Neuronal stem cell (in vitro differentiated cells): ENCODE data around the gene TBC1D19.

Experiments
- DNase-seq: peaks from one replicate; pipeline ENCODE4 v3.0.0-alpha.2; 2013; ENCODE audit warnings: low spot score
- H2AFZ ChIP-seq: one replicate; pipeline ENCODE4 v1.6.1; 2013; ENCODE audit warnings: mild to moderate bottlenecking, low read length, inconsistent platforms
- H2AK5ac ChIP-seq: 2 replicates; pipeline ENCODE4 v1.6.1; 2013; ENCODE audit warnings: low read depth, mild to moderate bottlenecking, inconsistent platforms, low read length, moderate library complexity, mixed read lengths
- H2BK120ac ChIP-seq: 2 replicates; pipeline ENCODE4 v1.6.1; 2013; ENCODE audit warnings: low read depth, mild to moderate bottlenecking, inconsistent platforms, low read length, moderate library complexity, mixed read lengths
- H2BK12ac ChIP-seq: one replicate; pipeline ENCODE4 v1.6.1; 2013; ENCODE audit warnings: low read length, inconsistent platforms
- H2BK15ac ChIP-seq: 2 replicates; pipeline ENCODE4 v1.6.1; 2013; ENCODE audit warnings: mild to moderate bottlenecking, low read length, inconsistent platforms, mixed read lengths
- H2BK5ac ChIP-seq: one replicate; pipeline ENCODE4 v1.6.1; 2013; ENCODE audit warnings: inconsistent platforms, mild to moderate bottlenecking, low read length, moderate library complexity
- H3K14ac ChIP-seq: one replicate; pipeline ENCODE4 v1.6.1; 2013; ENCODE audit warnings: low read length, inconsistent platforms
- H3K18ac ChIP-seq: 2 replicates; pipeline ENCODE4 v1.6.1; 2013; ENCODE audit warnings: low read length, inconsistent platforms
- H3K23ac ChIP-seq: 2 replicates; pipeline ENCODE4 v1.6.1; 2013; ENCODE audit warnings: low read depth, mild to moderate bottlenecking, mixed read lengths, low read length, inconsistent platforms; ENCODE audit not compliant: poor library complexity
- H3K27ac ChIP-seq: replicated peaks from 3 replicates; pipeline ENCODE4 v1.5.1; 2013; ENCODE audit warnings: low read length, inconsistent platforms
- H3K27me3 ChIP-seq, 3 experiments: 2 replicates each; pipeline ENCODE4 v1.6.1; 2013; ENCODE audit warnings: low read length in 3 of 3, mild to moderate bottlenecking in 2 of 3, inconsistent platforms in 1 of 3, low read depth in 1 of 3, mixed read lengths in 1 of 3, moderate library complexity in 1 of 3; ENCODE audit not compliant: control insufficient read depth in 3 of 3, insufficient read depth in 3 of 3
- H3K36me3 ChIP-seq, 2 donors: replicated peaks in 1 of 2; 2 replicates each; pipeline ENCODE4 v1.6.1; 2013; ENCODE audit warnings: low read length in 2 of 2; ENCODE audit not compliant: control insufficient read depth in 2 of 2, insufficient read depth in 2 of 2
- H3K4ac ChIP-seq: 2 replicates; pipeline ENCODE4 v1.6.1; 2013; ENCODE audit warnings: inconsistent platforms, mild to moderate bottlenecking, low read length, moderate library complexity
- H3K4me1 ChIP-seq, 2 donors: 1 replicate in 1 of 2; 2 replicates in 1 of 2; pipeline ENCODE4 v1.6.1; 2013; ENCODE audit warnings: low read length in 2 of 2, low read depth in 1 of 2; ENCODE audit not compliant: control insufficient read depth in 2 of 2, insufficient read depth in 1 of 2
- H3K4me2 ChIP-seq: one replicate; pipeline ENCODE4 v1.6.1; 2013; ENCODE audit warnings: mild to moderate bottlenecking, low read length, inconsistent platforms; ENCODE audit not compliant: insufficient read depth, poor library complexity, severe bottlenecking
- H3K4me3 ChIP-seq, 2 donors: 2 replicates each; pipeline ENCODE4 v1.5.1; 2013; ENCODE audit warnings: low read length in 2 of 2, mild to moderate bottlenecking in 2 of 2, inconsistent platforms in 1 of 2, moderate library complexity in 1 of 2
- H3K79me1 ChIP-seq: one replicate; pipeline ENCODE4 v1.6.1; 2013; ENCODE audit warnings: low read depth, mild to moderate bottlenecking, inconsistent platforms, low read length, moderate library complexity
- H3K9ac ChIP-seq: one replicate; pipeline ENCODE4 v1.6.1; 2013; ENCODE audit warnings: mild to moderate bottlenecking, low read depth, low read length, inconsistent platforms; ENCODE audit not compliant: poor library complexity
- H3K9me3 ChIP-seq, 2 donors: replicated peaks in 1 of 2; 2 replicates each; pipeline versions ENCODE3 to v1.6.1; 2013; ENCODE audit warnings: low read length in 2 of 2, mild to moderate bottlenecking in 2 of 2, inconsistent platforms in 1 of 2, low read depth in 1 of 2, mixed read lengths in 1 of 2, moderate library complexity in 1 of 2; ENCODE audit not compliant: control insufficient read depth in 2 of 2, insufficient read depth in 1 of 2
- H4K8ac ChIP-seq: one replicate; pipeline ENCODE4 v1.6.1; 2013; ENCODE audit warnings: low read depth, mild to moderate bottlenecking, inconsistent platforms, low read length, moderate library complexity
- H4K91ac ChIP-seq: one replicate; pipeline ENCODE4 v1.6.1; 2013; ENCODE audit warnings: low read length, low read depth, mild to moderate bottlenecking, inconsistent platforms; ENCODE audit not compliant: poor library complexity
- WGBS, 2 donors: extraction: QIAGEN DNeasy Blood & Tissue Kit; methylation state at CpG; one replicate each; pipeline ENCODE4 v1.1.7; 2013; ENCODE audit warnings: missing lambda C conversion rate in 2 of 2, mixed read lengths in 1 of 2; ENCODE audit not compliant: insufficient read length in 2 of 2, insufficient replicate concordance in 1 of 2; ENCODE audit errors: extremely low coverage in 2 of 2; 5-methylcytosine and 5-hydroxymethylcytosine counted together

The TBC1D19 gene

DNA sequence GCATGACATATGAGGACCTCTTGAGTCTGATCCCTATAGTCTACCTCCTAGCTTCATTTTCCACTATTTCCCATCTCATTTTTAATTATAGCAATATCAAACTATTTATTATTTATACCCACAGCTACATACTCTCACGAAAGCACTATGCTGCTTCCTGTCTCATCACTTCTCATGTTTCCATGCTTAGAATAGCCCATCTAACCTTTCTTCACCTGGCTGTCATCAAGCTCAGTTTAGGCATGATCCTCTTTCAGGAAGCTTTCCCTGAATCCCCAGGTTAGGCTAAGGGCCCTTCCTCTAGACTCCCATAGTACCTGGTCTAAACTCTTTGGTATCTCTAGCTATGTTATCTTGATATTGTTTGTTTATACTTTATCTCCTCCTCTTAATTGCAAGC lies 137.8 kb downstream of the TBC1D19 start:
- H3K23ac ChIP-seq, result no peak overlapping the region

DNA sequence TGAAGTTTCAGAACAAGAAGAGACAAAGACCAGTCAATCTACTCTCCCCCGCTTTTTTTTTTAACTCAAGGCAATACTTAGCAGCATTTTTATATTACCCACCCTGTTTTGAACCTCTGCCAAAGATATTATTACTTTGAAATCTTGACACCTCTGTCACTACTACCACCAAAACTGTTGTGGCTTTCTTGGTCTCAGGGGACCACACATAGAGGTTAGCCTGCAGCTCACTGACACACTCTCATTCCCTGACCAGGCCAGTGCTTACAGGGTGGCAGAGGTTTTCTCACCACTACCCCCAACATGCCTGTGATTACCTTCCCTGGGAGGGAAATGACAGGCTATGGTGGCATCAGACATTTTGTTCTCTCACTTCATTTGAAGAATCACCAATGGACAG lies 139.3 kb downstream of the TBC1D19 start:
- Histone ChIP-seq H3K9me3 (no peaks in the 10 kb centered on the region), H3K18ac (no peak overlapping the region), H4K91ac (no peak overlapping the region), H3K14ac (no peak overlapping the region), H2AFZ (no peak overlapping the region), H3K4me3 (no peak overlapping the region), H3K9ac (no peak overlapping the region), H3K4me2 (no peak overlapping the region), H3K79me1 (no peaks in the 10 kb centered on the region), H2AK5ac (no peak overlapping the region), H3K36me3 (peaks cover 0 to 4% of the 10 kb centered on the region in 2 donors), H2BK5ac (no peak overlapping the region), H2BK120ac (no peak overlapping the region), H3K4ac (no peak overlapping the region), H3K27me3 (no peaks in the 10 kb centered on the region), H3K27ac (no peak overlapping the region), H4K8ac (no peak overlapping the region), H3K23ac (no peak overlapping the region), H3K4me1 (no peaks in the 10 kb centered on the region), H2BK12ac (no peak overlapping the region), H2BK15ac (no peak overlapping the region)
- DNase-seq, result no peak
- WGBS, 2 donors, result no CpG with 5 or more reads among the region's 1 CpG

More for the DNA sequence above, 137.8 kb downstream of the TBC1D19 start:
- H3K4me1 ChIP-seq, result no peaks in the 10 kb centered on the region
- H3K18ac ChIP-seq, result no peak overlapping the region
- peaks cover 0 to 4% of the 10 kb centered on the region in 2 donors for H3K36me3 ChIP-seq
- no peak overlapping the region for H2BK15ac ChIP-seq
- H2BK120ac ChIP-seq, result no peak overlapping the region
- no peaks in the 10 kb centered on the region for H3K79me1 ChIP-seq
- 100% methylated on average over 1 of the region's 1 CpG; no CpG with 5 or more reads in 1 of the 2 donors for WGBS, 2 donors
- no peak overlapping the region for H3K4ac ChIP-seq
- no peak overlapping the region for H3K14ac ChIP-seq
- no peak overlapping the region for H4K91ac ChIP-seq
- H3K4me3 ChIP-seq, result no peak overlapping the region
- H2BK12ac ChIP-seq, result no peak overlapping the region
- H2AFZ ChIP-seq, result no peak overlapping the region
- H3K27ac ChIP-seq, result no peak overlapping the region
- no peaks in the 10 kb centered on the region for H3K9me3 ChIP-seq
- H4K8ac ChIP-seq, result no peak overlapping the region
- H3K9ac ChIP-seq, result no peak overlapping the region
- H3K4me2 ChIP-seq, result no peak overlapping the region
- no peaks in the 10 kb centered on the region for H3K27me3 ChIP-seq
- no peak overlapping the region for H2AK5ac ChIP-seq
- no peak overlapping the region for H2BK5ac ChIP-seq
- DNase-seq, result no peak

DNA sequence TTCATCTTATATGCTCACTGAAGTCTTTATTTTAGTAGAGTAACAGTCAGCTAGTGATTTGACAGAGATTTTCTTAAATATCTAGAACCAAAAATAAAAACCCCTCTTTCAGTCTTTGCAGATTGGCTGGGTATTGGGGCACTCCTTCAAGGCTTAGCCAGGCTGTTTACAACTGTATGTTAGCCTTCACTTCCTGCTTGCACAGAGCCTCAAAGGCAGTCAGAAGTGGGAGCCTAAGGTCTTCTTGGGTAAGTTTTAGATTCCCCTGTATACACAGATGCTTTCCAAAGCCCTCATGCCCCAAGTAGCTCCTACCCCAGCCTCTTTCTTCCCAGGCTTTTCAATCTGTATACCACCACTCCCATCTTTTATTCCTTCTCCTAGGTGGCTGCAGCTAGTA lies 140.7 kb downstream of the TBC1D19 start:
- H2BK15ac ChIP-seq, result no peak overlapping the region
- H3K14ac ChIP-seq, result no peak overlapping the region
- H3K4me2 ChIP-seq, result no peak overlapping the region
- no peak overlapping the region for H4K91ac ChIP-seq
- DNase-seq, result no peak
- no peaks in the 10 kb centered on the region for H3K4me1 ChIP-seq
- no peak overlapping the region for H2BK12ac ChIP-seq
- no peak overlapping the region for H2BK120ac ChIP-seq
- peaks cover 0 to 4% of the 10 kb centered on the region in 2 donors for H3K36me3 ChIP-seq
- no peak overlapping the region for H2AFZ ChIP-seq
- no peak overlapping the region for H2AK5ac ChIP-seq
- H2BK5ac ChIP-seq, result no peak overlapping the region
- H3K27me3 ChIP-seq, result no peaks in the 10 kb centered on the region
- no peak overlapping the region for H3K23ac ChIP-seq
- H3K4me3 ChIP-seq, result no peak overlapping the region
- no peak overlapping the region for H3K18ac ChIP-seq
- H3K79me1 ChIP-seq, result no peaks in the 10 kb centered on the region
- H4K8ac ChIP-seq, result no peak overlapping the region
- H3K4ac ChIP-seq, result no peak overlapping the region
- H3K27ac ChIP-seq, result no peak overlapping the region
- H3K9me3 ChIP-seq, result no peaks in the 10 kb centered on the region
- H3K9ac ChIP-seq, result no peak overlapping the region

DNA sequence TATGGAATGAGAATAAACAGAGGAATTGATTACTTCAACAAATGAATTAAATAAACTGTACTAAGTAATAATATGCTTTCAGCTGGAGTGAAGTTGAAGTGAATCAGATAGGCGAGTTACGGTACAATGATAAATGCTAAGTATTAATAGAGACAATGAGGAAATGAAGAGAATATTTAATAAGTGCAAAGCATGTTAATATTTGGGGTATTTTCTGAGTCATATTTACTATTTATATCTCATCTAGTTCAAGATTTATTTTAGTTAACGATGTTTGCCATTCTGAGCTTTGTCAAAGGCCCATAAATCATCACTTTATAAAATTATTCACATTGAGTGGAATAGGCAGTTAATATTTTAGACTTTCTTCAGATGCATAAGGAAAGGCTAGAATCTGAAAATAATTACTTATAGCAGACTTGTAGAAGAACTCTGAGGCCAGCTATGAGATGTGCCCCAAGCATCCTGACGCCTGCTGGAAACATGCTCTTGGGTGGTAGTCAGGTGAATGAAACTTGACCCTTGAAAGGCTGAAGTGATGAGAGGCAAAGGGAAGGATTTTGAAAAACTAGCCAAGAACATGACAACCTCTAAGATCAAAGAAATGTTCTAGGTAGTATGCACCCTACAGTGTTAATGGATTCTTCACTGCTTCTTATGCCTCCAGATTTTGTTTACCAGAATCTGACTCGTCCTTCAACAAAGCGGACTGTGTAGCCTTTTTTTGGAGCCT lies 142.9 kb downstream of the TBC1D19 start:
- Histone ChIP-seq H2BK12ac (no peak overlapping the region), H3K36me3 (peaks cover 0 to 4% of the 10 kb centered on the region in 2 donors), H3K4me2 (no peak overlapping the region), H3K23ac (no peak overlapping the region), H3K27me3 (no peaks in the 10 kb centered on the region), H3K14ac (no peak overlapping the region), H2AFZ (no peak overlapping the region), H3K4ac (no peak overlapping the region), H3K79me1 (no peaks in the 10 kb centered on the region), H2BK15ac (no peak overlapping the region), H3K4me3 (no peak overlapping the region), H3K27ac (no peak overlapping the region), H3K4me1 (no peaks in the 10 kb centered on the region), H2AK5ac (no peak overlapping the region), H3K9ac (no peak overlapping the region), H4K91ac (no peak overlapping the region), H3K18ac (no peak overlapping the region), H2BK5ac (no peak overlapping the region), H4K8ac (no peak overlapping the region), H2BK120ac (no peak overlapping the region), H3K9me3 (no peaks in the 10 kb centered on the region)
- DNase-seq, result no peak
- WGBS, 2 donors, result no CpG with 5 or more reads among the region's 6 CpGs
